Stimulated activated CD8-positive, alpha-beta memory T cell treated with anti-CD3 and anti-CD28 coated beads, Interleukin-7, amount 100 ng/mL, for 1 hour (primary cell): ENCODE measurements around the gene ARHGEF2.

Experiments
- DNase-seq, 2 donors: peaks; one replicate each; pipeline ENCODE4 v3.0.0-alpha.2; 2020; ENCODE audit warnings: low read depth in 2 of 2

The ARHGEF2 gene

DNA sequence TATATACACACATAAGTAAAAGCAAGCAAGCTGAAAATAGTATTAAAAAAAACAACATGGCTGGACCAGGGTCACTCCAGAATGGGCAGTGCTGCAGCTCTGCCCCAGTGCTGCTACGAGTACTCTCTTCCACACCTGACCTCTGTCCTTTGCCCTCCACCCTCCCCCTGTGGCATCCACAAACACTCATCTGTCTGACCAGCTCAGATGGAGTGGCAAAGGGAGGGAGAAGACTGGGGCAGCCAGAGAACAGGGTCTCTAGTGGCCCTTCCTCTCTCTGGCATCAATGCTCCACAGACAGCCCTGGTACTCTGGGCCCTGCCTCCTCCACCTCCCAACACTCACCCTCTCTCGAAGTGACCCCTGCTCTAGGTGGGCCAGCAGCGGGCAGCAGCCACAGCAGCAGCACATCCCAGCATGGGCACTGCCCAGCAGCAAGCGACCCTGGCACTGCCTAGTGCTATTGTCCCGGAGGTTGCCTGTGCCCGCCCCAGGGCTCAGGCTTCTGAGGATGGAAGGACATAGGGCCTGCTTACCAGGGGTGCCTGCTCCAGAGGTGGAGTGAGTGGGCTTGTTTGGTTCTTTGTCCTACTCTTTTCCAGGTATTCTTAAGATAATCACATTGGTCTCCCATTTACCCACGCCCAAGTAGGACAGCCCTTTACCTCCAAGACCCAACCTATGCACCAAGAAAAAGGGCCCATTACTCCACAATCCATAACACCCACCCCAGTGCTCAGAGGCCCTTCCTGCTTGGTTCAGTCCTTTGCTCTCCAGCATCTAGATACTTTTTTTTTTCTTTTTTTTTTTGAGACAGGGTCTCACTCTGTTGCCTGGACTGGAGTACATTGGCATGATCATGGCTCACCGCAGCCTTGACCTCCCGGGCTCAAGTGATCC lies 6.2 kb downstream of the ARHGEF2 start:
- DNase-seq = no peak

DNA sequence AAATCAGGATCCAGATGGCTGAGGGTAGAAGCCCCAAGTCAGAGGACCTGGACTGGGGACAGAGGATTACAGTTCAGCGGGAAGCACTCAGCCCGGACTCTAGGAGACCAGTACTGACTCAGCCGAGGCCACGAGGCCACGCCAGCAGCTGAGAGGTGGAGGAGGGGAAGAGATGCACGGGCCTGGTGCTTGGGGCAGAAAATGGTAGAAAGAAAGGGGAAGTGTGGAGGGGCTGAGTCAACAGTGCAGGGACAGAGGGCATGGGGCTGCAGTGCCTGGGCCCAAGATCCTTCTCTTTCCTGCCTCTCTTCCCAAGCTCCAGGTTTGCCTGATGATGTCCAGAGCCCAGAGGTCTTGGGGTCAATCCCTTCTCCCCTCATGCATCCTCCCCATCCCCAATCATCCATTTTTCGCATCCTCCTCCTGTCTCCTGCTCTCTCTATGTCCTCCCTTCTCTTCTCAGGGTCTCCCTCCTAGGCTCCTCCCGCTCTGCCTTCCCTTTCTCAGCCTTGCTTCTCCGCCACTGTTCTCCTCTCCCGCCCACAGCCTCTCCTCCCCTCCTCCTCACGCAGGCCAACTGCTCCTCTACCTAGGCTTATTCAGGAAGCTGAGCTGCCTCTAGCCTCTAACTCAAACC lies 7.7 kb downstream of the ARHGEF2 start:
- no peak for DNase-seq

DNA sequence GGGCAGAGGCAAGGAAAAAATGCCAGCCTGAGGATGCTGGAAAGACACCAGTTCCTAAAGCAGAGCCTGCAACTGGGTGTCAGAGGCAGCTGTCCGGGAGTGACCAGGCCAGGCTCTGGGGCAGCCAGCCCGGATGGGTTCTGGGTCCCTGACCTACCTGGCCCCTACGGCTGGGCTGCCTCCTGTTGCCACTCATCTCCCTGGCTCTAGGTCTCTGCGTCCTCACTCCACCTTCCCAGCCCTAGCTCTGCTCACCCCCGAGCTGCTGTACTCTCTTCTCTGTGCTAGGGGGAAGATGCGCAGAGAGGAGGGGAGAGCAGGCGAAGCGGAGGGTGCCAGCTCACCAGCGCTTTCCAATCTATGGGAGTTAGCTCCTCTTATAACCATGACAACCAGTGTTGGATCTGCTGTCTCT lies 9.0 kb downstream of the ARHGEF2 start:
- no peak for DNase-seq

DNA sequence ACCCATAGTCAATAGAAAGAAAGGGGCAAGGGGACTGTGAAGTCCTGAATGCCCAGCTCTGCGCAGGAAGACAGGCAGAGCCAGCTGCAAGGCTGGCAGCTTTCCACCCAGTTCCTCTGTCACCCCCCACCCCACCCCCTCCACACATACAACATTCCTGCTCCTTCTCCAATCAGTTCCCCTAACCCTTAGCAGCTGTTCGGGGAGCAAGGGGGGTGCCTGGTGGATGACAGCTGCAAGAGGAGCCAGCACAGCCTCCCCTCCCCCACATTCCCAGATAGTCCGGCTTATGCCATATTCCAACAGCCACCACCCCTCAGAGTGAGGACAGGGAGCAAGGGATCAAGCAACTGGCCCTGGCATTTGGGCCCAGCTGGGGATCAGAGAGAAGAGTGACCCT lies 9.7 kb downstream of the ARHGEF2 start:
- no peak for DNase-seq

DNA sequence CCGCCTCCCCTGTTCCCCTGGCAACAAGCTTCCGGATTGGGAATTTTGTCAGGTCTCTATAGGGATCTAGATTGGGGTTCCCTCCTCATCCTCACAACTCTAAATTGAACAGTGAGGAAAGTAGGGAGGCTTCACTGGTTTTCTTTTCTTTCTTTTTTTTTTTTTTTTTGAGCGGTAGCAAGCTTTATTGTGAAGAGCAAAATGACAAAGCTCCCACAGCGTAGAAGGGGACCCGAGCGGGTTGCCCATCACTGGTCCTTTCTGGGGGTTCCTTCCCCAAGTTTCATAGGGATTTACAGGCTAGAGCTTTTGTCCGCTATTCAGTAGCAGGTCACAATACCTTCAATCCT lies 10.3 kb downstream of the ARHGEF2 start:
- DNase-seq = no peak

DNA sequence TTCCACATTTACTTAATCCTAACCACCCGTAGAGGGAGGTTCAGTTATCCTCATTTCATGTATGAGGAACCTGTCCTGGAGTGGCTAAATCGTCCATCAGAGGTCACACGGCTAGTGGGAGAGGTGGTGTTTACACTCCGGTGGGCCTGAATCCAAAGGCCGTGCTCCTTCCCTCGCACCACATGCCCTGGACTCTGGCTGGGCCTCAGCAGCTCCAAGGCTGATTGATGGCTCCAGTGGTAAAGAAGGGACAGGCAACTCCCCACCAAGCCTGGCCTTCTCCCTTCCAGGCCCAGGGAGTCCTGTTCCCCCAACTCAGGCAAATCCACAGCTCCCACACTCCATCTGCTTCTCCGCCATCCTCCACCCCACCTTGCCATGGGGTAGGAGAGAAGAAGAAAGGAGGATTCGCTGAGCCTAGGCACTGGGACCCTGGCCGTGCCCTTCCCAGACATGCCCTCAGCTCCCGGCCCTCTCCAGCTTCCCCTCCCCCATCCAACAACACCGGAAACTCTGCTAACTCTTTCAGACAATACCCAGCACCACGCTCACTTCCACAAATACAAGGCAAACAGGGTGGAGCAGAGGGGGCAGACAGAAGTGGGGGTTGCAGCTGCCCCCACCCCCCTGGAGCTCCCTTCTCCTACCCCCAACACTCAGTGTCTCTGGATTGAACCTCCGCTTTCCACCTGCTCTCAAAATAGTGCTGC lies 10.9 kb downstream of the ARHGEF2 start:
- DNase-seq = no peak

DNA sequence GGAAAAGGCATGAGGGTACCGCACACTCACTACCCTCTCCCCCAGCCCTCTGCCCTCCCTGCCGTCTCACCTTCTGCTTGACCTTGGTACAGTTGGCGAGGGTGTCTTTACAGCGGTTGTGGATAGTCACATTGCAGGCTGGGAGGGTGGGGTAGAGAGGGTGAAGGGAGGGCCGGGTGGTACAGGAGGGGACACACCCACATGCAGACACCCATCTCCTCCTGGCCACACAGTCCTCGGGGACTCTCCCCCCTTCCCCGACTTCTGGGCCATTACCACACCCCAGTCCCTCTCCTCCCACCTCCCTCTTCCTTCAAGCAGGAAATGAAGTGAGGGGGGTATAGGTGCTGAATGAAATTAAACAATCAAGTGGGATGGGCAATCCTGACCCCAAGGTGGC lies 11.6 kb downstream of the ARHGEF2 start:
- DNase-seq = no peak

DNA sequence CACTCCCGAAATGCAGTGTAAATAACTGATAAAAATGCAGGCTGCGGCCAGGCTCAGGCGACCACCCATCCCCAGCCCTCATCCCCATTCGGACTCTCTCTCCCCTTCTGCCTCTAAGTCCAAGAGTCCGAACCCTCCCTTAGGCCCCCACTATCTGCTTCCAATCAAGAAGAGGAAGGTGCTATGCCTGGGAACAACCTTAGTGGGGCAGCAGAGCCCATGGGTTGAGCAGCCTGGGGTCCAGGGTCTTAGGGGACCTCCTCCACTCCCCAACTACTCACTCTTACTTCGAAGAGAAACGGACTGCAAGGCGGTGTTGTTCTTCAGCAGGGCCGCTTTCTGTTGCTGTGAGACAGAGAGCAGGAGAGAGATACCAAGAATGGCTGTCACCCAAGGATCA lies 12.2 kb downstream of the ARHGEF2 start:
- no peak for DNase-seq

DNA sequence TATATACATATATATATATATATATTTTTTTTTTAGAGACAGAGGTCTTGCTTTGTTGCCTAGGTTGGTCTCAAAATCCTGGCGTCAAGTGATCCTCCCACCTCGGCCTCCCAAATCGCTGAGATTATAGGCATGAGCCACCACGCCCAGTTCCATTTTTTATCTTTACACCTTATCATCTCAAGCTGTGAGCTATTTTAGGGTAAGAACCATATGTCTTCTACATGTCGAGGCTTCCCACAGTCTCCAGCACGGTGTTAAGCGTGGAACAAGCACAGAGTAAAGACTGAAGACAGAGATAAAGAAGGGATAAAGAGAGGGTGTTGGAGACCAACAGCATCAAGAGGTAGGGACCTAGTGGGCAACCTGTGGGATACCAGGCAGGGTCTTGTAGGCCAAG lies 14.2 kb downstream of the ARHGEF2 start:
- DNase-seq = no peak

DNA sequence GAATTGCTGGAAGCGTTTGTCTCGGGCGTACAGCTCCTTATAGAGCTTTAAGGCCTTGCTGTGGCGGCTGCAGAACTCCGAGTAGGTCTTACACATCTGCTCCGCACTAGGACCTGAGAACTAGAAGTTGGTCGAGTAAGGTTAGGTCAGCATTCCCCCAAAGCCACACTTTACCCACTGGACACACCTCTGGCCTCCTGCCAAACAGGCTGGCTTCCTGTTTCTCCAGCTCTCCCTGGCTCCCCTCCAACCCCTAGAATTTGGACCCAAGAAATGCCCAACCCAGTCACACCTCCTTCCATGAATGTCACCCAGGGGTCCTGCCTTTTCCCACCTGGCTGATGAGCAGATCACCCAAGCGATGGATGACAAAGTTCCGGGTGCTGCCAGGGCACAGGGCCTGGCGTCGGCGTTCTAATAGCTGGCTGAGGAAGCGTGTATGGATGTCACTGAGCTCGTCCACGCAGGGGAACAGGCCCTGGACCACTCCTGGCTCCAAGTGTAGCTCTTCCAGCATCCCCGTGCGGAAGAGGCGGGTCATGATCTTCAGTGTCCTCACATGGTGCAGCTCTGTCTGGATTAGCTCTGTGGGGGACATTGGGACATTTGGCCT lies 15.6 kb downstream of the ARHGEF2 start:
- no peak for DNase-seq

DNA sequence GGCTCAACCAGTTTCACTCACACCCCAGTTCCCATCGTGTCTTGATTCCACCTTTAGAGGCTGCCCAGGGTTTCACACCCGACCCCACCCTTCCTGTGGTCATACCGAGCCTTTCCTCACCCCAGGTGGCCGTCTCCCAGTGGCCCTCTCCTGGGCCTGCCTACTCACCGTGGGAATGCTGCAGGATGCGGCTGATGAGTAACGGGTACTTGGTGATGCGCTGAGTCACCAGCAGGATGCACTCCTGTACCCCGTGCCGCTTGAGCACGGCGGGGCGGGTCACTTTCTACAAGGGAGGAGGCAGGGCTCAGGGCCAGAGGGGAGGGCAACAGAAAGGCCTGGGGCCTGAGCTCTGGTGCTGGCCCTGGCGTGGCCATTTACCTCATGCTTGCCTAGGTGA lies 16.4 kb downstream of the ARHGEF2 start:
- DNase-seq = no peak

DNA sequence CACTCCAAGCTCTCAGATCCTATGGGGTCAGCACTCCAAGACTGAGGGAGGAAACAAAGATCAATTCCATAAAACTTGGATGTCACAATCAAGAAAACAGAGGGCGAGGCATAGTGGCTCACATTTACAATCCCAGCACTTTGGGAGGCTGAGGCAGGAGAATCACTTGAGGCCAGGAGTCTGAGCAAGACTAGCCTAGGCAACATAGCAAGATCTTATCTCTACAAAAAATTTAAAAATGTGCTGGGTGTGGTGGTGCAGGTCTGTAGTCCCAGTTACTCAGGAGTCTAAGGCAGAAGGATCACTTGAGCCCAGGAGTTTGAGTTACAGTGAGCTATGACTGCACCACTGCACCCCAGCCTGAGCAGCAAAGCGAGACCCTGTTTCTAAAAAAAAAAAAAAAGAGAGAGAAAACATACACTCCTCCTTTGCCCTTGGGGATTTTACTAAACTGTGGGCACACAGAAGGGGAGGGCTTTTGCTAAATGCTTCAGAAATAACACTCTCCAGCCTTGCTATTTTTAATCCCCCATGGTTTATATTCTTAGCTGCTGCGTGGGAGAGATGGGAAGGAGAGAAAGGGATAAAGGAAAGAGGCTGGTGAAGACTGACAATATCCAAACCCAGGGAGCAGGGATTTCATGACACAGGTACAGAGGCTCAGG lies 18.1 kb downstream of the ARHGEF2 start:
- no peak for DNase-seq

DNA sequence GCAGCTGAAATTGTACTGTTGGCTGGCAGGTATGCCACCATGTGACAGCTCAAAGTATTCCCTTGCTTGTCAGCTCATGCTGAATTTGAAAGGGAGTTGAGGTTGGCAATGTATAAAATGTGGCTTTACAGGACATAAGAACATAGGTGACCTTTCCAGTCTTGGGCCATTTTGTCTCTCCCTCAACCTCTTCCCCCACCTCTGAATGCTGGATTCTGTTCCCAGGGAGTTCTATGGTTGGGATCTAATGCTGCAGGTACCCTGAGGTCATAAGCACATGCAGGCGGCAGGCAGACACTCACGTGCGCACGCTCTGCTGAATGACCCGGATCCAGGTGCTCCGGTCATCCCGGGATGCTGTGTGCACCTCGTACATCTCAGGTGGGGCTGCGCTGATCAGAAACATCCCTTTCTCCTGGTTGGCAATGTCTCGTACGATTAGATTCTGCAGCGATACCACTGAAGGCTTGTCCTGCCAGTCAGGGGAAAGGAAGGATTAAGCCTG lies 20.9 kb downstream of the ARHGEF2 start:
- no peak for DNase-seq

DNA sequence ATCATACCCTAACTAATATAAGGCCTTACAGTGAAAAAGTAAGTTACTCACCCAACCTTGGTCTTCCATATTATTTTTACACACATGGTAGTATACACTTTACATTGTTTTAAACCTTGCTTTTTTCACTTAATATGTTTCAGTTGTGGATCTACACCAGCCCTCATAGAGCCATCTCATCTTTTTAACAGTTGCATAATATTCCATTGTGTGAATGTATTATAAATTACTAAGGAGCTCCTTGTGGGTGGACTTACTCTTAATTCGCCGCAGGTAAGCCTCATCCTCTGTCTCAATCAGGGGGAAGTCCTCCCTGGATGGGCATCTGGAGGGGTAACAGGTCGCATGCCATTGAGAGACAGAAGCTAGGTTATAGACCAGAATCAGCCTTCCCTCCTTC lies 23.7 kb downstream of the ARHGEF2 start:
- no peak for DNase-seq

DNA sequence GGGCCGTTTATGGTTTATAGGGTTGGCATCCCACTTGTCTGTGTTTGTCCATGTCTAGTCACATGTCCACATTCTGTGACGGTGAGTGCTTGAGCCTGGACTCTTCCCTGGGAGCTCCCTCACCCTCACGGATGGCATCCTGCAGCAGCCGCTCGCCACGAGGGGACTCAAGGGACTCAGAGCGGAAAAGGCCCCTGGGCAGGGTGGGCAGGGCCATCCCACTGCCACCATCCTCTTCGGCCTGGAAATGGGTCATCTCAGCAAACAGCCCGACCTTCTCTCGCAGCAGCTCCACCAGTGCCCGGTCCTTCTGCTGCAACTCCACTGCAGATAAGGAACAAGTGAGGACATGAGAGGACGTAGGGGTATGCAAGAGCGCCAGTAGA lies 25.8 kb downstream of the ARHGEF2 start:
- no peak for DNase-seq

DNA sequence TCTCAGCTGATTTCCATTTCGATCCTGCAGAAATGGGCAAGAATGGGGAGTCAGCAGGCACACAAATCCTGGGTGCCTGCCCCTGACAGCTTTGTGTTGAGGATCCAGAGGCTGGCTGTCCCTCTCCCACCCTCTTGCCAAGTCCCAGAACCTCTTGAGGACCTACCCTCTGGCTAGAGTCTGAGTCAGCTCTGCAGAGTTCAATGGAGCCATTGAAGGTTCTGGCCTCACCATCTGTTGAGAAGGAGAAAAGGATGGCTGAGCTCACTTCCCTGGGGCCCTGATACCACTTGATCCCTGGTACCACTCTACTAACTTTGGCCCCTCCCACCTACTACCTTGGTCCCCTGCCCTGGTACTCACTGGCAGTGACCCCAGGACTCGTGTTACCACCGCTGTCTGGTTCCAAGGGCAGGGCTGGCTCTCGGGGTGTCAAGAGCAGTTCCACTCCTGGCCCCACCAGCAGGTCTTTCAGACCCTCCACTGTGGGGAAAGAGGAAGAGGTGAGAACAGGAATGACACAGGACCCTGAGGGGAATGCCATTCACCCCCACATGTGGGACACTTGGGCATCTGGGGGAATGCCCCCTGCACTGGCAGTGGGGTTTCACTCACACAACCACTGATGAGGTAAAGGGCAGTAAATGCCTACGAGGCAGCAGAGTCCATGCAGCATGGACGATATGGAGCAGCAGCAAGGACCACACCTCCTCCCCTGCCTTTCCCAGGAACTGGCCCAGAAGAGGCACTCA lies 26.4 kb downstream of the ARHGEF2 start:
- DNase-seq = no peak

DNA sequence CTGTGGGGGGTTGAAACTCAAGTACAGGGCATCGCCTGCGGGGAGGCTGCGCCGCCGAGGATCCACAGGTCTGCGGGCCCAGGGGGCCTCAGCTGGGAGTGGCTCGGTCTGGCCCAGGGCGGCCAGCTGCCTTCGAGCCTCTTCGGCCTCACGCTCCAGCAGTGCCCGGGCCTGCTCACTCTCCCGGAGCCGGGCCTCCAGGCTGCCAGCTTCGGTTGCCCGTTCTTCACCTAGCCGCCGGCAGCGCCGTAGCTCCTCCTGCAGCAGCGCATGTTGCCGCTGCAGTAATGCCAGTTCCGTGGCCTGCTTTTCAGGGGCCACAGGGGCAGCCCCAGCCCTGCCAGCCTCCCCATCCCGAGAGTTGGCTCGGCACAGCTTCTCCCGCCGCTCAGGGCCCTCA lies 27.5 kb downstream of the ARHGEF2 start:
- no peak for DNase-seq

DNA sequence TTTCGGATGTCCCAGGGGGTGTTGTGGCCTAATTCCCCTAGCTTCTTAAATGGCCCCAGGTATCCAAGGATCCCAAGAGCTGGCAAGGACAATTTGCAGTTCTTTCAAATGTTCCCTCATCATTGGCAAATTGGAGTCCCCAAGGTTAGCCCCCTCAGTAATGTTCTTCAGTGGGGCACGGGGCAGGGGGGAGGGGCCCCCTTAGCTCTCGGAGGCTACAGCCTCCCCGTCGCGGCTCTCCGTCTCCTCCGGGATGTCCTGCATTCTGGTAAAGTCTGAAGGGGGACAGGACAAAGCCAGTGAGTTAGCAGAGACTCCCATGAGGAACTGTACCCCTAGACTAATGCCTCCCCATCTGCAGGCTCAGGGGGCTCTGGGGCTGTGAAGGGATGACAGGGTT lies 30.6 kb downstream of the ARHGEF2 start:
- no peak for DNase-seq

DNA sequence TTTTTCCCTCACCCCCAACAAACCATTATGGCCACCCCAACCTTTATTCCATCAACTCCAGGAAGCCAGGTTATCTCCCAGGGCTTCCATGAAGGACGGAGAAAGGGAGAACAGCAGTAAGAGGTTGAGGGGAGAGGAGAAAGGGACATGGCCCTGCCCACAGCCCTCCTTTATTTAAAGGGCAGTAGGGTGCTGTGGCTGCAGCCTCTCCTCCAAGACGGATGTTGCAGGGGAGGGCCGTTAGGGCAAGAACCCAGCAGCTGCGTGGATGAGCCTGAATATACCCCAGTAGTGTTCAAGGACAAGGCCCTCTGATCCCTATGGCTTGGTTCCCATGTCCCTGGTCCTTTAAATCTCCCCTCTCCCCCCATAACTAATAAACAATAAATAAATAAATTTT lies 31.1 kb downstream of the ARHGEF2 start:
- no peak for DNase-seq

DNA sequence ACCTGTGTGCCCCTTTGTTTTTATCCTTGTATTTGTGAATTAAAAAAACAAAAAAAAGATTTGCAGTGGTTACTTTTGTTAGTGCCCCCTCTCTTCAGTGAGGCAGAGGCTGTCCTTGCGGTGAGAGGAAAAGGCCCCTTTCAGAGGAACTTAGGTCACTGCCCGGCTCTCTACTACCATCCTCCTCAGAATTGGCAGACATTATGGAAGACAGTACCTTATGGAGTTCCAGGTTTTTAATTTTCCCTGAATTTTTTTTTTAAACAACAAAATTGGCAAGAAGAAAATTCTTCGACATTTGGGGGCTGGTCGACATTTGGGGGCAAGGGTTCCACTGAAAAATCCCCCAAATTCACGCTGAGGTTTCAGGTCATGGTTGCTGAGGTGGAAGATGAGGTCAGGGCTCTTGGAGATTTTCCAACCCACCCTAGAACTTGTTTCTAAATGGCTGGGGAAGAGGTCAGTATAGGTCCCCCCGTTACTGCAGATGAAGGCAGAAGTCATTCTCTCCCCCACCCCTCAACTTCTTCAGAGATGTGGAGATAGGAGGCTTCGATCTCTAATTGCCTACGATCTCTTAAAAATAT lies 31.6 kb downstream of the ARHGEF2 start:
- no peak for DNase-seq

DNA sequence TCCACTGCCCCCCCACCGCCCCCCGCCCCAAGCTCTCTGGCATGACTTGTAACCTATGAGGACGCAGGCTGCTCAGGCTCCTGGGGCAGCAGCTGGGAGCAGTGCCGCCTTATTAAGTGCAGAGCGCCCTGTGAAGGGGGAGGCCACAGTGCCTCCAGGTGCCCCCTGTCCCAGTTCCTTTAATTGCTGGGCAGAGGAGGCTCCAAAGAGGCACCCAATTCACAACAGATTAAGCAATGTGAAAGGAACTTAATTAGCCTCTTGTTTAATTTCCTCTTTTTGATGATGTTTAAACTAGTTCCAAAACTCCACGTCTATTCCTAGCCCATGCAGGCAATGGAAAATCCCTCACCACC lies 33.9 kb downstream of the ARHGEF2 start:
- DNase-seq = no peak
